DOHH2 (cell line): ENCODE results near the gene DIP2C.

Source experiments
- CTCF ChIP-seq: fragments of 200-600 bp; sonication (generic); IDR thresholded peaks from one replicate; pipeline ENCODE4 v1.5.1; 2014; ENCODE audit warnings: antibody characterized with exemption, mild to moderate bottlenecking, low read depth, low read length; ENCODE audit not compliant: poor library complexity, severe bottlenecking
- EZH2phosphoT487 ChIP-seq: fragments of 200-600 bp; sonication (generic); IDR thresholded peaks from 2 replicates; pipeline ENCODE4 v1.6.1; 2017; ENCODE audit warnings: borderline replicate concordance, mild to moderate bottlenecking, antibody characterized with exemption, low read length, moderate library complexity, mixed read lengths

GRCh38 chr10:456486-456885 lies 233.0 kb downstream of the DIP2C start:
- TF ChIP-seq CTCF (no peak), EZH2phosphoT487 (no peak)
